ENCODE measurements around the gene CREB5. TPM values are rescaled to one million over a fixed set of nuclear protein-coding genes. Genes with fewer than 3 reads are reported as not detected.

The CREB5 gene
- total RNA-seq, 3 donors from 2014 or later = 17.3 to 19.7 (median 18.0) TPM

GRCh38 chr7:28621369-28621841, 209.1 kb downstream of the CREB5 start:
- TF ChIP-seq POLR2A (IDR thresholded peaks at IDR 0.05) (no peak), CTCF (IDR thresholded peaks at IDR 0.05) (no peak)
- Histone ChIP-seq H3K4me3 (no peak overlapping the region), H3K27ac (no peak overlapping the region), H3K4me1 (no peaks in the 10 kb centered on the region), H3K9me3 (no peaks in the 10 kb centered on the region), H3K27me3 (no peaks in the 10 kb centered on the region), H3K36me3 (no peaks in the 10 kb centered on the region)
- intact Hi-C loops (cut with DNase I; ENCODE audit: low total_unique reads) = no loop called here
- no peak for DNase-seq (ENCODE audit: low spot score in 2 of 2)

GRCh38 chr7:28623105-28623730, 210.9 kb downstream of the CREB5 start:
- TF ChIP-seq POLR2A (IDR thresholded peaks at IDR 0.05) (no peak), CTCF (IDR thresholded peaks at IDR 0.05) (no peak), POLR2AphosphoS5 (IDR thresholded peaks at IDR 0.05) (no peak)
- H3K27ac ChIP-seq = no peak overlapping the region
- intact Hi-C loops (cut with DNase I; ENCODE audit: low total_unique reads) = no loop called here
- H3K36me3 ChIP-seq = no peaks in the 10 kb centered on the region
- H3K27me3 ChIP-seq = no peaks in the 10 kb centered on the region
- no peak overlapping the region for H3K4me3 ChIP-seq
- DNase-seq (ENCODE audit: low spot score in 2 of 2) = no peak
- no peaks in the 10 kb centered on the region for H3K4me1 ChIP-seq
- no peaks in the 10 kb centered on the region for H3K9me3 ChIP-seq

GRCh38 chr7:28623863-28624262, 211.5 kb downstream of the CREB5 start:
- TF ChIP-seq POLR2AphosphoS5 (IDR thresholded peaks at IDR 0.05) (no peak), CTCF (IDR thresholded peaks at IDR 0.05) (no peak), POLR2A (IDR thresholded peaks at IDR 0.05) (no peak)
- no peak overlapping the region for H3K4me3 ChIP-seq

GRCh38 chr7:28625432-28625831, 213.1 kb downstream of the CREB5 start:
- no peak overlapping the region for H3K27ac ChIP-seq

More at GRCh38 chr7:28623863-28624262, 211.5 kb downstream of the CREB5 start:
- Histone ChIP-seq H3K4me1 (no peaks in the 10 kb centered on the region), H3K9me3 (no peaks in the 10 kb centered on the region), H3K36me3 (no peaks in the 10 kb centered on the region), H3K27ac (no peak overlapping the region), H3K27me3 (no peaks in the 10 kb centered on the region)
- intact Hi-C loops (cut with DNase I; ENCODE audit: low total_unique reads) = no loop called here
- no peak for DNase-seq (ENCODE audit: low spot score in 2 of 2)

More at GRCh38 chr7:28625432-28625831, 213.1 kb downstream of the CREB5 start:
- no peak for TF ChIP-seq CTCF (IDR thresholded peaks at IDR 0.05)
- no peak for TF ChIP-seq POLR2AphosphoS5 (IDR thresholded peaks at IDR 0.05)
- TF ChIP-seq POLR2A (IDR thresholded peaks at IDR 0.05) = no peak
- H3K9me3 ChIP-seq = no peaks in the 10 kb centered on the region
- no peak for DNase-seq (ENCODE audit: low spot score in 2 of 2)
- H3K4me1 ChIP-seq = no peaks in the 10 kb centered on the region
- no peaks in the 10 kb centered on the region for H3K36me3 ChIP-seq
- H3K27me3 ChIP-seq = no peaks in the 10 kb centered on the region
- no peak overlapping the region for H3K4me3 ChIP-seq
- intact Hi-C loops (cut with DNase I; ENCODE audit: low total_unique reads) = no loop called here

Measured in breast epithelium (tissue), 4 donors.